GM23338 (cell line): ENCODE results near the gene HSPH1. TPM values are rescaled to one million over a fixed set of nuclear protein-coding genes. Genes with fewer than 3 reads are reported as not detected.
A peak's percentile ranks its signal among the peaks of the same experiment; 100 is the strongest.

Experiments
- ATAC-seq: fragments of 200-7000 bp; cut with Tn5 transposase; 3 replicates; pipeline ENCODE4 v1.9.1; 2020
- DNase-seq: peaks from one replicate; pipeline ENCODE4 v3.0.0-alpha.2; 2015; ENCODE audit warnings: low spot score
- H2AFZ ChIP-seq: fragments of 200-600 bp; sonication (generic); 2 replicates; pipeline ENCODE4 v1.8.0; 2016; ENCODE audit warnings: antibody characterized with exemption, mild to moderate bottlenecking, moderate library complexity
- H3F3A ChIP-seq: fragments of 200-600 bp; sonication (generic); replicated peaks from 2 replicates; pipeline ENCODE4 v1.8.0; 2017; ENCODE audit warnings: antibody characterized with exemption, mixed run types, low read depth
- H3K27ac ChIP-seq: fragments of 200-600 bp; sonication (generic); 2 replicates; pipeline ENCODE4 v1.6.1; 2016; ENCODE audit warnings: low read depth
- H3K27me3 ChIP-seq: fragments of 200-600 bp; sonication (generic); 2 replicates; pipeline ENCODE4 v1.8.0; 2016; ENCODE audit warnings: mild to moderate bottlenecking, mixed run types, moderate library complexity; ENCODE audit not compliant: insufficient read depth
- H3K36me3 ChIP-seq: fragments of 200-600 bp; sonication (generic); 2 replicates; pipeline ENCODE4 v1.8.0; 2016; ENCODE audit warnings: mild to moderate bottlenecking; ENCODE audit not compliant: insufficient read depth
- H3K4me1 ChIP-seq: fragments of 200-600 bp; sonication (generic); 2 replicates; pipeline ENCODE4 v1.8.0; 2016; ENCODE audit warnings: mild to moderate bottlenecking, moderate library complexity; ENCODE audit not compliant: insufficient read depth
- H3K4me2 ChIP-seq: fragments of 200-600 bp; sonication (generic); 2 replicates; pipeline ENCODE4 v1.7.1; 2017; ENCODE audit warnings: mixed run types
- H3K4me3 ChIP-seq: fragments of 200-600 bp; sonication (generic); 2 replicates; pipeline ENCODE4 v1.6.1; 2016; ENCODE audit warnings: mixed run types
- H3K79me2 ChIP-seq: fragments of 200-600 bp; sonication (generic); replicated peaks from 2 replicates; pipeline ENCODE4 v1.8.0; 2017; ENCODE audit warnings: mild to moderate bottlenecking; ENCODE audit not compliant: insufficient read depth
- H3K9me2 ChIP-seq: fragments of 200-600 bp; sonication (generic); 2 replicates; pipeline ENCODE4 v1.8.0; 2017; ENCODE audit not compliant: insufficient read depth
- H4K20me1 ChIP-seq: fragments of 200-600 bp; sonication (generic); replicated peaks from 2 replicates; pipeline ENCODE4 v1.8.0; 2017; ENCODE audit warnings: mild to moderate bottlenecking; ENCODE audit not compliant: insufficient read depth
- H3K27ac Mint-ChIP-seq: 2 replicates; pipeline ENCODE4 v1.8.0; 2020; ENCODE audit warnings: inconsistent platforms, mild to moderate bottlenecking, moderate library complexity, mixed read lengths
- H3K27me3 Mint-ChIP-seq: 3 replicates; pipeline ENCODE4 v1.8.0; 2022; ENCODE audit warnings: low read depth, mild to moderate bottlenecking, moderate library complexity, mixed read lengths, inconsistent platforms; ENCODE audit not compliant: insufficient read depth, poor library complexity
- H3K36me3 Mint-ChIP-seq: 3 replicates; pipeline ENCODE4 v1.8.0; 2021; ENCODE audit warnings: low read depth, mild to moderate bottlenecking, inconsistent platforms, moderate library complexity, mixed read lengths
- H3K4me1 Mint-ChIP-seq: 3 replicates; pipeline ENCODE4 v1.8.0; 2020; ENCODE audit warnings: mild to moderate bottlenecking, inconsistent platforms, mixed read lengths
- H3K4me3 Mint-ChIP-seq: 3 replicates; pipeline ENCODE4 v1.8.0; 2021; ENCODE audit warnings: moderate library complexity, mild to moderate bottlenecking, inconsistent platforms, mixed read lengths
- H3K9me3 Mint-ChIP-seq: 3 replicates; pipeline ENCODE4 v1.8.0; 2020; ENCODE audit warnings: moderate library complexity, mild to moderate bottlenecking, inconsistent platforms, mixed read lengths
- CREB1 ChIP-seq: fragments of 250-450 bp; sonication (Bioruptor Pico); IDR thresholded peaks from 2 replicates; pipeline ENCODE4 v1.5.0; 2020; ENCODE audit warnings: low read depth, mild to moderate bottlenecking, moderate library complexity
- EZH2 ChIP-seq: fragments of 200-600 bp; sonication (generic); IDR thresholded peaks from one replicate; pipeline ENCODE4 v1.8.0; 2017; ENCODE audit warnings: antibody characterized with exemption, mild to moderate bottlenecking, low read depth; ENCODE audit not compliant: unreplicated experiment
- EZH2phosphoT487 ChIP-seq: fragments of 200-600 bp; sonication (generic); IDR thresholded peaks from one replicate; pipeline ENCODE4 v1.8.1; 2018; ENCODE audit warnings: antibody characterized with exemption; ENCODE audit not compliant: unreplicated experiment
- JUNB ChIP-seq: IDR thresholded peaks from one replicate; pipeline ENCODE4 v1.6.1; 2016; ENCODE audit warnings: antibody characterized with exemption; ENCODE audit not compliant: unreplicated experiment
- NANOG ChIP-seq: IDR thresholded peaks from 2 replicates; pipeline ENCODE4 v1.6.1; 2016; ENCODE audit warnings: antibody characterized with exemption, borderline replicate concordance
- POLR2AphosphoS5 ChIP-seq: IDR thresholded peaks from 2 replicates; pipeline ENCODE4 v1.6.1; 2016; ENCODE audit warnings: antibody characterized with exemption, low read depth
- STAT1 ChIP-seq: IDR thresholded peaks from one replicate; pipeline ENCODE4 v1.6.1; 2016; ENCODE audit warnings: antibody characterized with exemption; ENCODE audit not compliant: unreplicated experiment
- ZNF114 ChIP-seq: fragments of 250-450 bp; sonication (Bioruptor Pico); IDR thresholded peaks from 2 replicates; pipeline ENCODE4 v1.5.0; 2020; ENCODE audit warnings: mild to moderate bottlenecking, moderate library complexity
- ZNF331 ChIP-seq: fragments of 250-450 bp; sonication (Bioruptor Pico); IDR thresholded peaks from 2 replicates; pipeline ENCODE4 v1.5.0; 2020; ENCODE audit warnings: low read depth, mild to moderate bottlenecking, moderate library complexity
- polyA plus RNA-seq: library from polyadenylated mRNA; unstranded; fragments of >200 nt; fragmentation: Nextera tagmentation; extraction: Ambion mirVana; gene quantifications from 2 replicates; pipeline ENCODE4 v1.2.1, GENCODE V29; 2016
- total RNA-seq: library from RNA; depleted of rRNA; stranded (reverse); fragments of >200 nt; shearing (Covaris generic); gene quantifications from 2 replicates; pipeline ENCODE4 v1.2.3, GENCODE V29; 2014
- TF ChIP-seq, protein P1 (sequence below), 2 experiments: fragments of 200-600 bp in 1 of 2; sonication (generic) in 1 of 2; conservative IDR thresholded peaks; 2 replicates each; pipeline versions ENCODE4 v1.5.1 to v1.6.1; 2016 to 2017; ENCODE audit warnings: antibody characterized with exemption in 2 of 2, low read depth in 2 of 2, mild to moderate bottlenecking in 2 of 2, moderate library complexity in 1 of 2
- TF ChIP-seq, protein P2 (sequence below): IDR thresholded peaks from 2 replicates; pipeline ENCODE4 v1.6.1; 2016; ENCODE audit warnings: antibody characterized with exemption

HSPH1 gene
- total and polyA plus RNA-seq, 2 experiments from 2014 or later, result 112 to 147 TPM

DNA sequence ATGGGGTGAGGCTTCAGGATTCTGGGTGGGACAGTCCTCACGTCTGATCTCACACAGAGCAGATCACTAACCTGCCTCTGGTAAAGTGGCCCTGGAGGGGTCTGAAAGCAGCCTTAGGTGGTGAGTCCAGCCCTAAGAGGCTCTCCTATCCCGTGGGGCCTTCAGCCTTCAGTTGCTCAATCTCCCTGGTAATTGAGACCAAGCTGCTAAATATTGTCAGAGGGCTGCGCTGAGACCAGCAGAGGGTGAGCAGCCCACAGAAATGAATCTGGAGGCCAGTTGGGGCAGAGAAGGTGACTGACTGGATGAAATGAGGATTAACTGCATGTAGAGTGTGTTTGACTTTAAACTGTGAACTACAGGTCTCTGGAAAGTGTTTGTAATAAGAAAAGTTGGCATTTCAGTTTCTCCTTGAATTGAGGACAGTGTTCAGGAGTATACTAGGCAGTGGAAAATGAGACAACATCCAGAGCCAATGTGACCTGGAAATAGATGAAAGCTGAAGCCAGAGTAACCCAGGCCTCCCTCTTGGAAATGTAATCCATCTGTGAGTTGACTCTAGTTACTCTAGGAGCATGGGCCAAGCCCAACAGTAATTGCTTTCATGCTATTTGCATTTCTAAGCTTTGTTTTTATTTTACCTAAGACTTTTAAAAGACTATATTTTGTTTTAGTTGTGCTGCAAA, 14.3 kb upstream of the HSPH1 start:
- H3K9me3 Mint-ChIP-seq, result peaks cover 8% of the 10 kb centered on the region; the same call in 1 of the 3 replicates
- H3K4me1 Mint-ChIP-seq, result peaks cover 11% of the 10 kb centered on the region
- DNase-seq, result no peak
- H3K4me3 Mint-ChIP-seq, result no peak overlapping the region
- Histone ChIP-seq H3K4me3 (no peak overlapping the region), H2AFZ (no peak overlapping the region), H3K4me1 (no peaks in the 10 kb centered on the region), H3K36me3 (no peaks in the 10 kb centered on the region), H4K20me1 (no peaks in the 10 kb centered on the region), H3K27me3 (no peaks in the 10 kb centered on the region), H3K9me2 (no peaks in the 10 kb centered on the region; the same call in 1 of the 2 replicates), H3K27ac (no peak overlapping the region), H3F3A (no peaks in the 10 kb centered on the region), H3K79me2 (no peaks in the 10 kb centered on the region), H3K4me2 (no peak overlapping the region)
- peaks cover 2% of the 10 kb centered on the region for H3K27me3 Mint-ChIP-seq
- H3K27ac Mint-ChIP-seq, result no peak overlapping the region
- no peaks in the 10 kb centered on the region; the same call in 2 of the 3 replicates for H3K36me3 Mint-ChIP-seq
- no peak for TF ChIP-seq ZNF331
- no peak for ATAC-seq

DNA sequence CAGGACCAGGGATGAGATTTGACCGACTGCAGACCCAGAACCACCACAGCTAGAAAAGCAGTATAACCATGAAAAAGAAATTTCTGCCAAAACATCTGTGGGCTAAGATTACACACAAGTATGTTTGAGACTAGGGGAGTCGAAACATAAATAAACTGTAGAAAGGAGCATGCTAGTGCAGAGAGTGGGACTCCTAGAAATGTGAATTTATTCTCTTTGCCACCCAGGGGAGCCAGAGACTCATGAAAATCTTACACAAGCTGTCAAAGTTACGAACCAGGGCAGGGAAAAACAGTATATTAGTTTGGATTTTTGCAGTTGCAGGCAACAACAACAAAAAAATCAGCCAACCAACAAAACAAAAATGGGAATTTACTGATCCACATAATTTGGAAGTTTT, 12.3 kb upstream of the HSPH1 start:
- no peaks in the 10 kb centered on the region for H4K20me1 ChIP-seq
- no peak overlapping the region for H3K4me2 ChIP-seq
- Mint-ChIP-seq H3K36me3 (no peaks in the 10 kb centered on the region; the same call in 2 of the 3 replicates), H3K9me3 (peaks cover 8% of the 10 kb centered on the region; the same call in 1 of the 3 replicates), H3K4me1 (peaks cover 17% of the 10 kb centered on the region), H3K27me3 (peaks cover 2% of the 10 kb centered on the region), H3K4me3 (no peak overlapping the region), H3K27ac (no peak overlapping the region)
- no peaks in the 10 kb centered on the region for H3F3A ChIP-seq
- no peaks in the 10 kb centered on the region for H3K79me2 ChIP-seq
- H3K4me3 ChIP-seq, result no peak overlapping the region
- no peaks in the 10 kb centered on the region; the same call in 1 of the 2 replicates for H3K9me2 ChIP-seq
- H3K4me1 ChIP-seq, result no peaks in the 10 kb centered on the region
- no peak for TF ChIP-seq POLR2AphosphoS5
- TF ChIP-seq, protein P1, sequence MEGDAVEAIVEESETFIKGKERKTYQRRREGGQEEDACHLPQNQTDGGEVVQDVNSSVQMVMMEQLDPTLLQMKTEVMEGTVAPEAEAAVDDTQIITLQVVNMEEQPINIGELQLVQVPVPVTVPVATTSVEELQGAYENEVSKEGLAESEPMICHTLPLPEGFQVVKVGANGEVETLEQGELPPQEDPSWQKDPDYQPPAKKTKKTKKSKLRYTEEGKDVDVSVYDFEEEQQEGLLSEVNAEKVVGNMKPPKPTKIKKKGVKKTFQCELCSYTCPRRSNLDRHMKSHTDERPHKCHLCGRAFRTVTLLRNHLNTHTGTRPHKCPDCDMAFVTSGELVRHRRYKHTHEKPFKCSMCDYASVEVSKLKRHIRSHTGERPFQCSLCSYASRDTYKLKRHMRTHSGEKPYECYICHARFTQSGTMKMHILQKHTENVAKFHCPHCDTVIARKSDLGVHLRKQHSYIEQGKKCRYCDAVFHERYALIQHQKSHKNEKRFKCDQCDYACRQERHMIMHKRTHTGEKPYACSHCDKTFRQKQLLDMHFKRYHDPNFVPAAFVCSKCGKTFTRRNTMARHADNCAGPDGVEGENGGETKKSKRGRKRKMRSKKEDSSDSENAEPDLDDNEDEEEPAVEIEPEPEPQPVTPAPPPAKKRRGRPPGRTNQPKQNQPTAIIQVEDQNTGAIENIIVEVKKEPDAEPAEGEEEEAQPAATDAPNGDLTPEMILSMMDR (conservative IDR thresholded peaks at IDR 0.05; ENCODE audit: low read depth in 2 of 2), result peak in 1 of 2 experiments; percentile 20; a peak in 1 of 4 replicates
- TF ChIP-seq EZH2phosphoT487, result no peak
- no peak for TF ChIP-seq JUNB
- TF ChIP-seq ZNF114, result no peak
- no peak for DNase-seq
- H3K36me3 ChIP-seq, result no peaks in the 10 kb centered on the region
- peak overlapping the region; percentile 59; the same call in 1 of the 2 replicates for H2AFZ ChIP-seq
- no peaks in the 10 kb centered on the region for H3K27me3 ChIP-seq
- no peak overlapping the region for H3K27ac ChIP-seq
- no peak for ATAC-seq

DNA sequence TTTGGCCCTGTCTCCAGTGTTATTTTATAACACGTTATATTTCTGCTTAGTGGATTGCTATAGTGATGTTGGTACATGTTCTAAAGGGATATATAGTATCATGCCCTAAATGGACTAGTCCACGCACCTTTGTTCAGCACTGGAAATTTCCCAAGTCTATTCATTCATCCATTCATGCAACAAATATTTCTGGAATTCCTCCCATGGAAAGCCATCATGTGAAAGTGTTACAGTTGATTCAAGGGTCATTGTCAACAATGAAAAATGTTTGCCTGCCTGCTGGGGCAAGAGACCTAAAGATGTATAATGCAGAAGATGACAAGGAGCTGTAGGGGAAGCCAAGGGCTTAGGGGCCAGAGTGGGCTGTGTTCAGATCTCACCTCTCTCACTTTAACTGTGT, 10.8 kb upstream of the HSPH1 start:
- H3K27ac ChIP-seq, result no peak overlapping the region
- no peaks in the 10 kb centered on the region for H3F3A ChIP-seq
- TF ChIP-seq STAT1 (no peak), POLR2AphosphoS5 (no peak), ZNF331 (no peak), NANOG (no peak), EZH2 (no peak), JUNB (no peak), CREB1 (CRISPR knock-in tag) (no peak), ZNF114 (no peak), EZH2phosphoT487 (no peak)
- TF ChIP-seq, protein P1 (conservative IDR thresholded peaks at IDR 0.05; ENCODE audit: low read depth in 2 of 2), result no peak
- TF ChIP-seq, protein P2, sequence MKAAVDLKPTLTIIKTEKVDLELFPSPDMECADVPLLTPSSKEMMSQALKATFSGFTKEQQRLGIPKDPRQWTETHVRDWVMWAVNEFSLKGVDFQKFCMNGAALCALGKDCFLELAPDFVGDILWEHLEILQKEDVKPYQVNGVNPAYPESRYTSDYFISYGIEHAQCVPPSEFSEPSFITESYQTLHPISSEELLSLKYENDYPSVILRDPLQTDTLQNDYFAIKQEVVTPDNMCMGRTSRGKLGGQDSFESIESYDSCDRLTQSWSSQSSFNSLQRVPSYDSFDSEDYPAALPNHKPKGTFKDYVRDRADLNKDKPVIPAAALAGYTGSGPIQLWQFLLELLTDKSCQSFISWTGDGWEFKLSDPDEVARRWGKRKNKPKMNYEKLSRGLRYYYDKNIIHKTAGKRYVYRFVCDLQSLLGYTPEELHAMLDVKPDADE, result no peak

More for the DNA sequence above, 10.8 kb upstream of the HSPH1 start:
- Histone ChIP-seq H3K4me2 (no peak overlapping the region), H2AFZ (no peak overlapping the region), H3K9me2 (no peaks in the 10 kb centered on the region; the same call in 1 of the 2 replicates), H3K4me1 (no peaks in the 10 kb centered on the region), H3K4me3 (no peak overlapping the region), H3K79me2 (no peaks in the 10 kb centered on the region), H3K27me3 (no peaks in the 10 kb centered on the region), H4K20me1 (no peaks in the 10 kb centered on the region), H3K36me3 (no peaks in the 10 kb centered on the region)
- ATAC-seq, result no peak
- Mint-ChIP-seq H3K4me3 (no peak overlapping the region), H3K27me3 (no peaks in the 10 kb centered on the region), H3K27ac (no peak overlapping the region), H3K9me3 (peaks cover 3% of the 10 kb centered on the region; the same call in 1 of the 3 replicates), H3K4me1 (peaks cover 17% of the 10 kb centered on the region), H3K36me3 (no peaks in the 10 kb centered on the region; the same call in 2 of the 3 replicates)
- DNase-seq, result no peak
